Lower leg skin (tissue), 3 donors: ENCODE results near the gene REXO1.

ENCODE experiments used
- CTCF ChIP-seq, 3 donors: fragments of 450-650 bp; IDR thresholded peaks; one replicate each; pipeline ENCODE4 v1.5.1; 2016; ENCODE audit warnings: antibody characterized with exemption in 3 of 3, mild to moderate bottlenecking in 3 of 3, moderate library complexity in 2 of 3
- POLR2A ChIP-seq, 2 donors: fragments of 450-650 bp; IDR thresholded peaks; one replicate each; pipeline ENCODE4 v1.6.1; 2016 to 2017; ENCODE audit warnings: antibody characterized with exemption in 2 of 2, mild to moderate bottlenecking in 1 of 2, moderate library complexity in 1 of 2

GRCh38 chr19:1889907-1890306, 41.6 kb upstream of the REXO1 start:
- TF ChIP-seq CTCF (IDR thresholded peaks at IDR 0.05) (no peak), POLR2A (IDR thresholded peaks at IDR 0.05) (no peak)
